Prostate gland (tissue), 2 donors: Measurements from ENCODE around the gene FMNL2. TPM values are rescaled to one million over a fixed set of nuclear protein-coding genes. Genes with fewer than 3 reads are reported as not detected.
A peak's percentile ranks its signal among the peaks of the same experiment; 100 is the strongest.

Experiments used
- DNase-seq: peaks from one replicate; pipeline ENCODE4 v3.0.0-alpha.2; 2019; ENCODE audit warnings: low spot score
- H3K27ac ChIP-seq, 2 donors: fragments of 200-600 bp; sonication (generic); 2 replicates each; pipeline ENCODE4 v1.5.1; 2017 to 2019
- H3K27me3 ChIP-seq: fragments of 200-600 bp; sonication (generic); replicated peaks from 2 replicates; pipeline ENCODE4 v1.5.1; 2019; ENCODE audit not compliant: insufficient read depth
- H3K36me3 ChIP-seq, 2 donors: fragments of 200-600 bp; sonication (generic); 1 replicate in 1 of 2; 2 replicates in 1 of 2; pipeline versions ENCODE4 v1.5.1 to v1.8.1; 2017 to 2019
- H3K4me1 ChIP-seq: fragments of 200-600 bp; sonication (generic); replicated peaks from 2 replicates; pipeline ENCODE4 v1.5.1; 2019
- H3K4me3 ChIP-seq, 2 donors: fragments of 200-600 bp; sonication (generic); 2 replicates each; pipeline ENCODE4 v1.5.1; 2017 to 2019
- H3K9me3 ChIP-seq: fragments of 200-600 bp; sonication (generic); 2 replicates; pipeline ENCODE4 v1.5.1; 2017
- CTCF ChIP-seq, 4 experiments: fragments of 200-600 bp in 2 of 4; fragments of 450-650 bp in 2 of 4; sonication (generic) in 2 of 4; IDR thresholded peaks; 1 replicate in 3 of 4; 2 replicates in 1 of 4; pipeline ENCODE4 v1.5.1; 2016 to 2019; ENCODE audit warnings: antibody characterized with exemption in 4 of 4, mild to moderate bottlenecking in 2 of 4, moderate library complexity in 2 of 4
- POLR2A ChIP-seq: fragments of 450-650 bp; IDR thresholded peaks from one replicate; pipeline ENCODE4 v1.6.1; 2016; ENCODE audit warnings: antibody characterized with exemption, mild to moderate bottlenecking
- POLR2AphosphoS5 ChIP-seq: sonication (generic); formaldehyde crosslinking; IDR thresholded peaks from one replicate; pipeline ENCODE4 v1.6.1; 2017; ENCODE audit warnings: antibody characterized with exemption
- WGBS: methylation state at CpG from one replicate; pipeline ENCODE4 v1.1.5; 2018; 5-methylcytosine and 5-hydroxymethylcytosine counted together
- intact Hi-C: fragments of 100-400 bp; cut with DNase I; formaldehyde crosslinking; loops from one replicate; pipeline ENCODE4 v1.14.2; 2022
- total RNA-seq, 2 donors: library from RNA; depleted of rRNA; stranded (reverse); fragments of >200 nt; gene quantifications; one replicate each; pipeline ENCODE4 v1.1.0, GENCODE V29; 2016

FMNL2 gene
- total RNA-seq, 2 donors from 2014 or later, result 9.8 to 19.4 TPM

DNA sequence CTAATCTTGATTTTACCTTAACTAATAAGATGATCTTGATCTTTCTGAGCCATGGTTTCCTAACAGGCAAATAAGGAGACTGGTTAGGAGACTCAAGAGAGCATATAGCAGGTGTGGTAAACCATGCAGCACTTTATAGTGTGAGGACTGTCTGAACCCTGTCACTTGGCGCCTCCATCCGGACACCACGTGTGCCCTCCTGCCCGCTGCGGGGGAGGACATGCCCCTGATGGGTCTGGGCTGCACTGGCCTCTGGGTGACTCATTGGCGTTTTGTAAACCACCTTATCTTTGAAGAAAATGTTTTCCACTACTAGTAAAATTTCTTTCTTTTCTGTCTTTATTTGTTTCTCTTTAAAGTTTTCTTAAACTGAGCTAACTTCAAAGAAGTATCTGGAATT lies 131.1 kb downstream of the FMNL2 start:
- intact Hi-C loops, result loop anchor here (5.0 kb wide), 2 partner anchors 69 to 129 kb away; partner anchors contain the start of gene FMNL2
- Histone ChIP-seq H3K9me3 (no peaks in the 10 kb centered on the region), H3K36me3 (no peaks in the 10 kb centered on the region), H3K27me3 (no peaks in the 10 kb centered on the region), H3K4me1 (peaks cover 7% of the 10 kb centered on the region), H3K27ac (no peak overlapping the region), H3K4me3 (no peak overlapping the region)
- no peak for TF ChIP-seq POLR2AphosphoS5
- no peak for TF ChIP-seq POLR2A
- TF ChIP-seq CTCF (IDR thresholded peaks at IDR 0.05), result no peak
- DNase-seq, result no peak
- WGBS, result 46% methylated on average over 6 of the region's 6 CpGs

DNA sequence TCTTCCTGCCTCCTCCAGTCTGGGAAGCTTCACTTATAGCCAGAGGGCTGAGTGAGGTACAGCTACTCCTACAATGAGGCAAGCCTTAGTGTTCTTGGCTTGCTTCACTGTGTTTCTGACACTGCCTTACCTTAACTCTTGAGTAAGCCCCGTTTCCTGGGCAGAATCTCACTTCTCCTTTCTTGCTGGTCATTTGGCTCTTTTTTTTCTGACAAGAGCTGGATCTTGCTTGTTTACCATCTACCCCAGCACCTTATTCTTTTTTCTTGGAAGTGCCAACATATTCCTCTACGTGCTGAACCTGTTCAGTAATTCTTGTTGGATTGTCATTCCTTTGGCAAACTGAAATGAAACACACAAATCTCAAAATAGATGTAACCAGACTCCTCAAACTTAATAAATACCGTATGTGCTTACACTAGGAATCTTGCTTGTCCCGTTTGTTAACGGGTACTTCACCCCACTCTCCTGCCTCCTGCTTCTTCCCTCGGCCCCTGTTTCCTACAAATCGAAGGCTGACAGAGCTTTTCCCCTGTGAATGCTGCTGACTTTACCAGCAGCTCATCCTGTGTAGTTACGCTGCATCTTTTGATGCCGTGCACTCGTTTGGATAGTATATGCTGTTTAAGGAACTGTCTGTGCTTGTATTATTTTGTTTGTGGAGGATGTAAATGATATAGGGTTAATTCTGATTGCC lies 132.2 kb downstream of the FMNL2 start:
- no peaks in the 10 kb centered on the region for H3K9me3 ChIP-seq
- intact Hi-C loops, result loop anchor here (5.0 kb wide), 2 partner anchors 70 to 130 kb away; partner anchors contain the start of gene FMNL2
- H3K27ac ChIP-seq, result peak overlapping the region; percentile 21 to 66
- no peak overlapping the region for H3K4me3 ChIP-seq
- DNase-seq, result peak; percentile 66
- peaks cover 7% of the 10 kb centered on the region for H3K4me1 ChIP-seq
- WGBS, result 6% methylated on average over 10 of the region's 10 CpGs
- H3K36me3 ChIP-seq, result no peaks in the 10 kb centered on the region
- no peaks in the 10 kb centered on the region for H3K27me3 ChIP-seq
- TF ChIP-seq CTCF (IDR thresholded peaks at IDR 0.05) (no peak), POLR2A (peak; percentile 14), POLR2AphosphoS5 (peak; percentile 46)

- intact Hi-C loops, result loop anchor here (5.0 kb wide), 2 partner anchors 71 to 131 kb away; partner anchors contain the start of gene FMNL2
- Histone ChIP-seq H3K36me3 (no peaks in the 10 kb centered on the region), H3K27me3 (no peaks in the 10 kb centered on the region), H3K9me3 (no peaks in the 10 kb centered on the region), H3K4me3 (no peak overlapping the region), H3K27ac (peak overlapping the region; percentile 21 to 66), H3K4me1 (peaks cover 7% of the 10 kb centered on the region)
- DNase-seq, result no peak
- TF ChIP-seq POLR2A, result no peak
- no peak for TF ChIP-seq CTCF (IDR thresholded peaks at IDR 0.05)
- TF ChIP-seq POLR2AphosphoS5, result no peak
- WGBS, result 42% methylated on average over 4 of the region's 4 CpGs
Observed at GRCh38 chr2:152467677-152468410, 132.9 kb downstream of the FMNL2 start.

- H3K4me3 ChIP-seq, result no peak overlapping the region
- H3K4me1 ChIP-seq, result peaks cover 10% of the 10 kb centered on the region
- no peaks in the 10 kb centered on the region for H3K27me3 ChIP-seq
- 28% methylated on average over 8 of the region's 8 CpGs for WGBS
- H3K27ac ChIP-seq, result peak overlapping the region in 1 of 2 donors; percentile 1
- no peaks in the 10 kb centered on the region for H3K36me3 ChIP-seq
- TF ChIP-seq POLR2AphosphoS5 (peak; percentile 27), POLR2A (no peak)
- H3K9me3 ChIP-seq, result no peaks in the 10 kb centered on the region
- DNase-seq, result no peak
- intact Hi-C loops, result loop anchor here (5.0 kb wide), 2 partner anchors 72 to 132 kb away; partner anchors contain the start of gene FMNL2
Observed at GRCh38 chr2:152468899-152469692, 134.1 kb downstream of the FMNL2 start.
